DND-41 (cell line): ENCODE results near the gene CD52.

ENCODE experiments used
- ATAC-seq: fragments of 200-7000 bp; cut with Tn5 transposase; 3 replicates; pipeline ENCODE4 v1.9.1; 2021; ENCODE audit warnings: low read depth; ENCODE audit not compliant: insufficient read depth
- DNase-seq: peaks from one replicate; pipeline ENCODE4 v3.0.0-alpha.2; 2020
- H2AFZ ChIP-seq: 2 replicates; pipeline ENCODE4 v1.6.0; 2012; ENCODE audit warnings: low read depth, low read length
- H3K27ac ChIP-seq: 2 replicates; pipeline ENCODE4 v1.5.1; 2012; ENCODE audit warnings: low read length, inconsistent platforms
- H3K27me3 ChIP-seq: fragments of 200-600 bp; sonication (generic); 2 replicates; pipeline ENCODE4 v1.6.0; 2012; ENCODE audit warnings: low read length, mild to moderate bottlenecking, inconsistent platforms; ENCODE audit not compliant: insufficient read depth, poor library complexity
- H3K36me3 ChIP-seq: 2 replicates; pipeline ENCODE4 v1.5.1; 2012; ENCODE audit warnings: low read length, inconsistent platforms; ENCODE audit not compliant: insufficient read depth
- H3K4me1 ChIP-seq: 2 replicates; pipeline ENCODE4 v1.5.1; 2012; ENCODE audit warnings: mild to moderate bottlenecking, low read length; ENCODE audit not compliant: insufficient read depth
- H3K4me2 ChIP-seq: 2 replicates; pipeline ENCODE4 v1.6.0; 2012; ENCODE audit warnings: mild to moderate bottlenecking, moderate library complexity, low read length, inconsistent platforms; ENCODE audit not compliant: insufficient read depth
- H3K4me3 ChIP-seq, 2 experiments: fragments of 200-600 bp in 1 of 2; shearing (Covaris generic) in 1 of 2; 2 replicates each; pipeline ENCODE4 v1.5.1; 2012 to 2016; ENCODE audit warnings: inconsistent platforms in 2 of 2, low read length in 2 of 2, mild to moderate bottlenecking in 2 of 2, low read depth in 1 of 2, moderate library complexity in 1 of 2
- H3K79me2 ChIP-seq: 2 replicates; pipeline ENCODE4 v1.6.0; 2012; ENCODE audit warnings: low read length, inconsistent platforms; ENCODE audit not compliant: insufficient read depth
- H3K9ac ChIP-seq: 2 replicates; pipeline ENCODE4 v1.6.0; 2012; ENCODE audit warnings: low read depth, mild to moderate bottlenecking, inconsistent platforms, low read length, moderate library complexity
- H3K9me3 ChIP-seq: 2 replicates; pipeline ENCODE4 v1.5.1; 2012; ENCODE audit warnings: low read length, moderate library complexity, mild to moderate bottlenecking, inconsistent platforms; ENCODE audit not compliant: insufficient read depth, severe bottlenecking
- H4K20me1 ChIP-seq: 2 replicates; pipeline ENCODE4 v1.6.0; 2012; ENCODE audit warnings: low read length; ENCODE audit not compliant: insufficient read depth
- EZH2 ChIP-seq: IDR thresholded peaks from 3 replicates; pipeline ENCODE4 v1.6.1; 2012; ENCODE audit warnings: borderline replicate concordance, low read depth, mild to moderate bottlenecking, moderate library complexity, low read length, inconsistent platforms; ENCODE audit not compliant: severe bottlenecking
- TF ChIP-seq, protein P1 (sequence below): IDR thresholded peaks from 2 replicates; pipeline ENCODE4 v1.5.1; 2012; ENCODE audit warnings: borderline replicate concordance, low read length, moderate library complexity, mild to moderate bottlenecking; ENCODE audit not compliant: poor library complexity, severe bottlenecking; ENCODE audit errors: extremely low read depth

Gene CD52

DNA sequence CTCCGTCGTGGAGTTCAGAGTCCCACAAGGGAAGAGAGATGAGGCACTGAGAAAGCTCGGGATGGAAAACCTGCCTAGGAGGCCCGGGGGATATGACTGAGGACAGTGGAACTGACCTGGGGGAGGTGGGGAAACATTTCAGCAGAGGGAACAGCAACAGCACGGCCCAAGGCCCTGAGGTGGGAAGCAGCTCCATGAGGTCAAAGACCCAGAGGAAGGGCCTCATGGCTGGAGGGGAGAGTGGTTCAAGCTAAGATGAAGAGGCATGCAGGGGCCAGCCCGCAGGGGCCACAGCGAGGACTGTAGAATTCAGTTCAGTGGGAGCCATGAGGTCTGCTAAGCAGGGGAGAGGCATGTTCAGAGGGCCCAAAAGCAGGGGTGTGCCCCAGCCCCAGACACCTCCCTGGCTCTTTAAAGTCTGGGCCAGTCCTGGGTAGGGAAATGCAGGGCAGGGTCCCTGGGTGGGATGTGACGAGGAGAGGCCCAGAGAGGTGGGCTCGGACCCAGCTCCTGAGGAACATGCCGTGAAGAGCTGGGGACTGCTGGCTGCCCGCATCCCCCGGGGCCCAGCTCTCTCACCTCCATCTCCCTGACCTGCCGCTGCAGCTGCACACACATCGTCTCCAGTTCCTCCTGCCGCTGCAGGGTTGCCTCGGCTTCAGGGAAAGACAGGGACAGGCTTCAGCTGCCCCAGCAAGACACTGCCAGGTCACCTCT, 21.3 kb upstream of the CD52 start:
- no peak overlapping the region for H3K9ac ChIP-seq
- DNase-seq (no peak), ATAC-seq (no peak)
- no peaks in the 10 kb centered on the region for H3K27me3 ChIP-seq
- H4K20me1 ChIP-seq = no peaks in the 10 kb centered on the region
- no peak overlapping the region for H3K4me3 ChIP-seq
- no peaks in the 10 kb centered on the region for H3K9me3 ChIP-seq
- TF ChIP-seq EZH2 = no peak
- TF ChIP-seq, protein P1, sequence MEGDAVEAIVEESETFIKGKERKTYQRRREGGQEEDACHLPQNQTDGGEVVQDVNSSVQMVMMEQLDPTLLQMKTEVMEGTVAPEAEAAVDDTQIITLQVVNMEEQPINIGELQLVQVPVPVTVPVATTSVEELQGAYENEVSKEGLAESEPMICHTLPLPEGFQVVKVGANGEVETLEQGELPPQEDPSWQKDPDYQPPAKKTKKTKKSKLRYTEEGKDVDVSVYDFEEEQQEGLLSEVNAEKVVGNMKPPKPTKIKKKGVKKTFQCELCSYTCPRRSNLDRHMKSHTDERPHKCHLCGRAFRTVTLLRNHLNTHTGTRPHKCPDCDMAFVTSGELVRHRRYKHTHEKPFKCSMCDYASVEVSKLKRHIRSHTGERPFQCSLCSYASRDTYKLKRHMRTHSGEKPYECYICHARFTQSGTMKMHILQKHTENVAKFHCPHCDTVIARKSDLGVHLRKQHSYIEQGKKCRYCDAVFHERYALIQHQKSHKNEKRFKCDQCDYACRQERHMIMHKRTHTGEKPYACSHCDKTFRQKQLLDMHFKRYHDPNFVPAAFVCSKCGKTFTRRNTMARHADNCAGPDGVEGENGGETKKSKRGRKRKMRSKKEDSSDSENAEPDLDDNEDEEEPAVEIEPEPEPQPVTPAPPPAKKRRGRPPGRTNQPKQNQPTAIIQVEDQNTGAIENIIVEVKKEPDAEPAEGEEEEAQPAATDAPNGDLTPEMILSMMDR = no peak
- no peaks in the 10 kb centered on the region for H3K36me3 ChIP-seq
- H3K27ac ChIP-seq = no peak overlapping the region
- H3K79me2 ChIP-seq = no peaks in the 10 kb centered on the region
- H3K4me2 ChIP-seq = no peak overlapping the region
- H3K4me1 ChIP-seq = peaks cover 7% of the 10 kb centered on the region
- H2AFZ ChIP-seq = no peak overlapping the region

DNA sequence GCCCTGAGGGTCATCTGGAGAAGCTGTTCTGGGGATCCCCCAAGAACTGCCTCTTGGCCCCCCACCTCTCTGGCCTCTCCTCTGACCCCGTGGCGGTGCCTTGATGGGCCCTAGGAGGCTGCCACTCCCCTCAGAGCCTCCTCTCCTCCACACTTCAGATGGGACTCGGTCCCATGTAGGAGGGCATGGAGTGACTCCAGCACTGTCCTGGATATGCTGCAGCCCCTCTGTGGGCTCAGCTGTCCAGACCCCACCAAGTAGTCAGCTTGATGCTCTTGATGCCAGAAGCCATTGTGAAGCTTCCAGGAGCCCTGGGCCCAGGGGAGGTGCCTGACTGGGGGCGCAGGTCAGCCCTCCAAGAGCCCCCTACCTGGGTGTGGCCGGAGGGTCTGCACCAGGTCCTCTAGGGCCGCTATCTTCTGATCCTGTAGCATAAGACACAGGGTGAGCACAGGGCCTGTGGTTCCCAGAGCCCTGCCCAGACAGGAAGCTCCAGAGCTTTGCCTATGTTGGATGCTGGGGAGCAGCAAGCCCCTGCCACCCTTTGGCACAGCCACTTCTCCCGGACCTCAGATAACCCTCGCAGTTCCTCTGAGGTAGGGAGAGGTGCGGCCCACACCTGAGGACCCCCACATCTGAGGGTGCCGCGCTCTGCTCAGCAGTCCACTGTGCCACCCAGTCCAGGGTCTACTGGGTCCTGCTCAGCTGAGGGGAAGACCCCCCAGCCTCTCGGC, 20.5 kb upstream of the CD52 start:
- DNase-seq = no peak
- Histone ChIP-seq H3K27ac (no peak overlapping the region), H3K9ac (no peak overlapping the region), H4K20me1 (no peaks in the 10 kb centered on the region), H3K27me3 (no peaks in the 10 kb centered on the region), H2AFZ (no peak overlapping the region), H3K4me3 (no peak overlapping the region), H3K4me2 (no peak overlapping the region), H3K9me3 (no peaks in the 10 kb centered on the region), H3K79me2 (no peaks in the 10 kb centered on the region), H3K4me1 (no peaks in the 10 kb centered on the region), H3K36me3 (no peaks in the 10 kb centered on the region)
- TF ChIP-seq, protein P1 = no peak
- no peak for TF ChIP-seq EZH2
- ATAC-seq = no peak

DNA sequence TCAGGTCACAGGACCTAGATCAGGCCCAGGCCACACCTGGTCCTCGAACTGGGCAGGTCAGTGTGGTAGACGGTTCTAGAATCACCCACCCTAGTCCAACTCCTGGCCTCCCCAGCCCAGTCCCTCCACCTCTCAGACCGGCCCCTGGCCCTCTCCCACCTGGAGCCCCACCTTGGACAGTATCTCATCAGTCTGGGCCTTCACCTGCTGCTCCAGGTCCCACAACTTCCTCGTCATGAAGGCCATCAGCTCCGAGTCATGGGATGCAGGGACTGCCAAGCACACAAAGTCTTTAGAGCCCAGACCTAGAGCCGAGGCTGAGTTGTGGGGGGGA, 20.0 kb upstream of the CD52 start:
- Histone ChIP-seq H3K4me1 (no peaks in the 10 kb centered on the region), H3K27ac (no peak overlapping the region), H3K4me3 (no peak overlapping the region), H3K4me2 (no peak overlapping the region), H3K27me3 (no peaks in the 10 kb centered on the region), H3K9me3 (no peaks in the 10 kb centered on the region), H3K79me2 (no peaks in the 10 kb centered on the region), H2AFZ (no peak overlapping the region), H4K20me1 (no peaks in the 10 kb centered on the region), H3K9ac (no peak overlapping the region), H3K36me3 (no peaks in the 10 kb centered on the region)
- TF ChIP-seq, protein P1 = no peak
- no peak for TF ChIP-seq EZH2
- DNase-seq (no peak), ATAC-seq (no peak)
